RWPE2 (cell line): ENCODE measurements around the gene ADD1.

Experiments
- ATAC-seq: fragments of 200-7000 bp; cut with Tn5 transposase; 3 replicates; pipeline ENCODE4 v1.9.1; 2021; ENCODE audit warnings: low read depth
- DNase-seq: peaks from one replicate; pipeline ENCODE4 v3.0.0-alpha.2; 2020; ENCODE audit warnings: low spot score
- H3K27ac ChIP-seq: fragments of 450-650 bp; 2 replicates; pipeline ENCODE4 v1.5.1; 2017; ENCODE audit warnings: mild to moderate bottlenecking; ENCODE audit not compliant: poor library complexity, severe bottlenecking
- H3K27me3 ChIP-seq: fragments of 250-450 bp; sonication (Bioruptor Pico); 2 replicates; pipeline ENCODE4 v1.5.1; 2021; ENCODE audit warnings: mild to moderate bottlenecking, moderate library complexity; ENCODE audit not compliant: insufficient read depth, poor library complexity, severe bottlenecking
- H3K36me3 ChIP-seq: fragments of 250-450 bp; sonication (Bioruptor Pico); 2 replicates; pipeline ENCODE4 v1.5.1; 2020; ENCODE audit warnings: low read depth, mild to moderate bottlenecking, moderate library complexity
- H3K4me1 ChIP-seq: fragments of 250-450 bp; sonication (Bioruptor Pico); 2 replicates; pipeline ENCODE4 v1.5.1; 2021; ENCODE audit warnings: mild to moderate bottlenecking, moderate library complexity; ENCODE audit not compliant: insufficient read depth, poor library complexity, severe bottlenecking
- H3K4me3 ChIP-seq: fragments of 250-450 bp; sonication (Bioruptor Pico); 2 replicates; pipeline ENCODE4 v1.5.1; 2021; ENCODE audit warnings: mild to moderate bottlenecking, moderate library complexity; ENCODE audit not compliant: severe bottlenecking
- H3K9me3 ChIP-seq: fragments of 250-450 bp; sonication (Bioruptor Pico); 2 replicates; pipeline ENCODE4 v1.5.1; 2021; ENCODE audit warnings: mild to moderate bottlenecking, moderate library complexity; ENCODE audit not compliant: severe bottlenecking
- TF ChIP-seq, protein P1 (sequence below): fragments of 450-650 bp; IDR thresholded peaks from one replicate; pipeline ENCODE4 v1.5.1; 2017; ENCODE audit warnings: mild to moderate bottlenecking, moderate library complexity; ENCODE audit not compliant: poor library complexity, severe bottlenecking

ADD1 gene

DNA sequence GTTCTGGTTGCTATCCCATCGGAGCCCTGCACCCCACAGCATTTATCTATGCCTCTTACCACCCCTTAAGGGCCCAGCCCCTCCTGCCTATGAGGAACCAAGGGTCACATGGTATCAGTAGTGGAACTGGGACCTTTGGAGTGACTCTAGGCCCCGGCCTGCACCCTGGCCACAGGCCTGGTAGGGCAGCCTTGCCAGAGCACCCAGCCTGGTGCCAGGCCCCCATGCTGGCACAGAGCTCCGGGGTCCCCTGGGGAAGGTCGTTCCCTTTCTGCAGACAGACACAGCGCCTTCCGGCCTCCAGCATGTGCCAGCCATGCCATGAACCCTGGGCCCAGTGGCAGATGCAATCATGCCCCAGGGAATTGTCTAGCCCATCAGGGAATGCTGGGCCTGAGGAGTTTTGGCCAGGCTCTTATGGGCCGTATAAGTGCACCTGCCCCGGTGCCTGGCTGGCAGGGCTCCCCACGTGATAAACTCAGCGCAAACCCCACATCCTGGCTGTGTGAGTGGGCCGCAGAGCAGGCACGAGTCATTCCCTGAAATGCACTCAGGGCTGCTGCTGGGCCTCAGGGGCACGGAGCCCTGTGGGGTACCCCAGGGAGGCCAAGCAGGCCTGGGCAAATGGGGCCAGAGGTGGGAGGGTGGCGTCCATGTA, 19.8 kb upstream of the ADD1 start:
- TF ChIP-seq, protein P1, sequence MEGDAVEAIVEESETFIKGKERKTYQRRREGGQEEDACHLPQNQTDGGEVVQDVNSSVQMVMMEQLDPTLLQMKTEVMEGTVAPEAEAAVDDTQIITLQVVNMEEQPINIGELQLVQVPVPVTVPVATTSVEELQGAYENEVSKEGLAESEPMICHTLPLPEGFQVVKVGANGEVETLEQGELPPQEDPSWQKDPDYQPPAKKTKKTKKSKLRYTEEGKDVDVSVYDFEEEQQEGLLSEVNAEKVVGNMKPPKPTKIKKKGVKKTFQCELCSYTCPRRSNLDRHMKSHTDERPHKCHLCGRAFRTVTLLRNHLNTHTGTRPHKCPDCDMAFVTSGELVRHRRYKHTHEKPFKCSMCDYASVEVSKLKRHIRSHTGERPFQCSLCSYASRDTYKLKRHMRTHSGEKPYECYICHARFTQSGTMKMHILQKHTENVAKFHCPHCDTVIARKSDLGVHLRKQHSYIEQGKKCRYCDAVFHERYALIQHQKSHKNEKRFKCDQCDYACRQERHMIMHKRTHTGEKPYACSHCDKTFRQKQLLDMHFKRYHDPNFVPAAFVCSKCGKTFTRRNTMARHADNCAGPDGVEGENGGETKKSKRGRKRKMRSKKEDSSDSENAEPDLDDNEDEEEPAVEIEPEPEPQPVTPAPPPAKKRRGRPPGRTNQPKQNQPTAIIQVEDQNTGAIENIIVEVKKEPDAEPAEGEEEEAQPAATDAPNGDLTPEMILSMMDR: no peak
- Histone ChIP-seq H3K4me1 (no peaks in the 10 kb centered on the region), H3K27me3 (no peaks in the 10 kb centered on the region), H3K4me3 (no peak overlapping the region), H3K36me3 (peaks cover 54% of the 10 kb centered on the region), H3K27ac (no peak overlapping the region), H3K9me3 (no peaks in the 10 kb centered on the region)
- DNase-seq (peak; percentile 51), ATAC-seq (no peak)

DNA sequence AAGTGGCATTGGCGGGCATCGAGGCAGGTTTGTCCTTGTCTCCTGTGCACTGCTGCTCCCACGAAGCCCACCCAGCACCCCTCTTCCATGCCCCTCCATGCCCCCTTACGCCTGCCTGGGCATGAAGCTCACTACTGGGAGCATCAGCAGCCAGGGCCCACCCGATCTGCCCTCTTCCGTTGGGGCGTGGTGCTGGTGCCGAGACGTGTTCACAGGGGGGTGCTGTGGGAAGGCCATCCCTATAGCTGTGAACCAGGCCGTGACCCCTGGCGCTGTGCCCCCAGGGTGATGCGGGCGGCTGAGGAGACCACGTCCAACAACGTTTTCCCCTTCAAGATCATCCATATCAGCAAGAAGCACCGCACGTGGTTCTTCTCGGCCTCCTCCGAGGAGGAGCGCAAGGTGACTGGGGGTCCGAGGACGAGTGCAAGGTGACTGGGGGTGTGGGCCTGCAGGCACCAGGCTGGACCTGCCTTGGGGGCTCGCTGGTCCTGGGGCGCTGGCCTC, 19.3 kb upstream of the ADD1 start:
- peaks cover 54% of the 10 kb centered on the region for H3K36me3 ChIP-seq
- no peak for ATAC-seq
- no peaks in the 10 kb centered on the region for H3K9me3 ChIP-seq
- H3K27ac ChIP-seq: no peak overlapping the region
- no peaks in the 10 kb centered on the region for H3K4me1 ChIP-seq
- no peak overlapping the region for H3K4me3 ChIP-seq
- peak; percentile 47 for DNase-seq
- TF ChIP-seq, protein P1: no peak
- H3K27me3 ChIP-seq: no peaks in the 10 kb centered on the region

DNA sequence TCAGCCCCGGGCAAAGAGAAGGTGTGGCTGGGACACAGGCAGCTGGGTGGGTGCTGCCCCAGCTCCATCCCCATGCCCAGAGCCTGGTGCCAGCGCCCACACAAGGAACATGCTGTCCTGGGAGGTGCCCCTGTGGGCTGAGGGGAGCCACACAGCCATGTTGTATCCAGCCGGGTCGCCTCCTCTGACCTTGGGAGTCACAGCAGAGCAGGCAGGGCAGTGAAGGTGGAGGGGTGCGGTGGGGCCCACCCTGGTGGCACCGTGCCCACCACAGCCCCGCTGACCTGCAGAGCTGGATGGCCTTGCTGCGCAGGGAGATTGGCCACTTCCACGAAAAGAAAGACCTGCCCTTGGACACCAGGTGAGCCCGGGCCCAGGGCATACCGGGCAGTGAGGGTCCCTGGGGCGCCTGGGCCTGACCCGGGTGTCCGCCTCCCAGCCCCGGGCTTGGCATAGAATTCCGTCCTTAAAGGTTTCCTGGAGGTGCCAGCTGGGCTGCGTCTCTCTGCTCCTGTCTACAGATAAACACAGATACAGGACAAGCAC, 18.7 kb upstream of the ADD1 start:
- DNase-seq (peak; percentile 57), ATAC-seq (no peak)
- peaks cover 54% of the 10 kb centered on the region for H3K36me3 ChIP-seq
- TF ChIP-seq, protein P1: no peak
- H3K27ac ChIP-seq: no peak overlapping the region
- H3K9me3 ChIP-seq: no peaks in the 10 kb centered on the region
- no peak overlapping the region for H3K4me3 ChIP-seq
- H3K4me1 ChIP-seq: no peaks in the 10 kb centered on the region
- H3K27me3 ChIP-seq: no peaks in the 10 kb centered on the region

DNA sequence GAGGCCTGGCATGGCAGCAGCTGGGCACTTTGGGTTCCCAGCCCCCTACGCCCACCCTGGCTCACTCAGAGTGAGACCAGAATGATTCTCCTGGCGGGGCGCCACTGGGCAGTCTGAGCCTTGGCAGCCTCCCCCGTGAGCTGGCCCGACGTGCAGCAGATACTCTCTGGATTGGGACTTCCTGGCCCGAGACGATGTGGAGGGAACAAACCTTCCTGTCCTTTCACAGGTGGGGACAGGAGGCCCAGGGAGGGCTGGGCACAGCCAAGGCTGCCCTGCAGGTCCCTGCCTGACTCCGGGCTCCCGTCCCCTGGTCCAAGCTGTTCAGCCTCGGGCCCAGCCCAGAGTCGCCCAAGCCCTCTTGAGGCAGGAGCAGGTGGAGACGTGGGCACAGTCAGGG, 17.9 kb upstream of the ADD1 start:
- Histone ChIP-seq H3K4me3 (no peak overlapping the region), H3K27me3 (no peaks in the 10 kb centered on the region), H3K27ac (no peak overlapping the region), H3K36me3 (peaks cover 59% of the 10 kb centered on the region), H3K9me3 (no peaks in the 10 kb centered on the region), H3K4me1 (no peaks in the 10 kb centered on the region)
- no peak for ATAC-seq
- TF ChIP-seq, protein P1: no peak
- peak; percentile 44 for DNase-seq
